Measurements from ENCODE around the gene ID1. TPM values are rescaled to one million over a fixed set of nuclear protein-coding genes. Genes with fewer than 3 reads are reported as not detected.

Gene ID1
- polyA plus RNA-seq, 2 of the 4 experiments (the other 2 are of a cell fraction) = 237 to 432 TPM

DNA sequence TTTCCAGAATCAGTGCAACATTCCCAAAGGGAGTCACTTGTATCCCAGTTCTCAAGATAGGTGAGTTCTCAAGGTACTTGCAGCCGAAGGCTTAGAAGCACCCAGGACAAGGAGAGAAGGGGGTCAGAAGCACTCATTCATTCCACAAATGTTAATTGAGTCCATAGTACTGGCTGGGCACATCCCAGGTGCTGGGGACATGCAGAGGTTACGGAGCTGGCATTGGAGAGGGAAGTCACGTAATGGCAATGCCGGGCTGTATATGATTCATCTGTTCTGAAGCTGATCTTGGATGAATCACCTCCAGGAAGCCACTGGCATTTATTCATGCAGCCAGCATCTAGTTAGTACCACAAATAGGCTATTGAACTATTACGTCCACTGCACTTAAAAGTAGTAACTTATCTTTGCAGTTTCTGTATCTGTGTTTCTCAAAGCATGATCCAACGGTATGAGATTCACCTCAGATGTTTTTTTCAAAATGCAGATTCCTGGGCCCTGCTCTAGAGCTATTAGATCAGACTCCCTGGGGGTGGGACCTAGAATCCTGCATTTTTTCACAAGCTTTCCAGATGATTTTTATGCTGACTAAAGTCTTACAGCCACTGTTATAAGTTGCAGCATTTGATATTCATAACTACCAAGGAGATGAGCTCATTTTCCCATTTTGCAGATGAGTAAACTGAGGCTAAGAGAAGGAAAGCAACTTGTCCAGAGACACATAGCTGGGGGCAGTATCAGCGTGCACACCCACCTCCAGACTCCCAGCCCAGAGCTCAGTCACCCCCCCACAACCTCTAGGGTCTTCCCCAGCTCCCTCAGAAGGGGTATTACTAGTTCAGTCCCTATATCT is 44.1 kb upstream of the ID1 start (continued):
- no peak for TF ChIP-seq SMC3 (IDR thresholded peaks at IDR 0.05)
- TF ChIP-seq RCOR1 (IDR thresholded peaks at IDR 0.05; ENCODE audit: low read depth, low read length) = no peak
- TF ChIP-seq KDM5A (IDR thresholded peaks at IDR 0.05) = no peak
- no peak for TF ChIP-seq PHF8 (IDR thresholded peaks at IDR 0.05; ENCODE audit: borderline replicate concordance, low read depth)
- no peak for TF ChIP-seq REST (IDR thresholded peaks at IDR 0.05)
- peak; percentile 92; the same call in 1 of the 2 replicates for TF ChIP-seq KDM1A (IDR thresholded peaks at IDR 0.05; ENCODE audit: low read depth)
- no peak for TF ChIP-seq ZSCAN20 (CRISPR knock-in tag; IDR thresholded peaks at IDR 0.05)
- no peak for TF ChIP-seq CBX2 (IDR thresholded peaks at IDR 0.05; ENCODE audit: borderline replicate concordance, low read depth)
- TF ChIP-seq FOSB (CRISPR knock-in tag; IDR thresholded peaks at IDR 0.05) = no peak
- TF ChIP-seq POLR2AphosphoS2 (conservative IDR thresholded peaks at IDR 0.05; ENCODE audit: low read length) = no peak; the same call in 1 of the 2 replicates
- no peak for TF ChIP-seq ATOH8 (CRISPR knock-in tag; IDR thresholded peaks at IDR 0.05; ENCODE audit: low read depth)
- TF ChIP-seq BHLHE40 (IDR thresholded peaks at IDR 0.05; ENCODE audit: low read depth, low read length) = no peak
- TF ChIP-seq EP300 (IDR thresholded peaks at IDR 0.05) = peak; percentile 20 to 73; a peak in 3 of 5 replicates
- TF ChIP-seq, protein P1, sequence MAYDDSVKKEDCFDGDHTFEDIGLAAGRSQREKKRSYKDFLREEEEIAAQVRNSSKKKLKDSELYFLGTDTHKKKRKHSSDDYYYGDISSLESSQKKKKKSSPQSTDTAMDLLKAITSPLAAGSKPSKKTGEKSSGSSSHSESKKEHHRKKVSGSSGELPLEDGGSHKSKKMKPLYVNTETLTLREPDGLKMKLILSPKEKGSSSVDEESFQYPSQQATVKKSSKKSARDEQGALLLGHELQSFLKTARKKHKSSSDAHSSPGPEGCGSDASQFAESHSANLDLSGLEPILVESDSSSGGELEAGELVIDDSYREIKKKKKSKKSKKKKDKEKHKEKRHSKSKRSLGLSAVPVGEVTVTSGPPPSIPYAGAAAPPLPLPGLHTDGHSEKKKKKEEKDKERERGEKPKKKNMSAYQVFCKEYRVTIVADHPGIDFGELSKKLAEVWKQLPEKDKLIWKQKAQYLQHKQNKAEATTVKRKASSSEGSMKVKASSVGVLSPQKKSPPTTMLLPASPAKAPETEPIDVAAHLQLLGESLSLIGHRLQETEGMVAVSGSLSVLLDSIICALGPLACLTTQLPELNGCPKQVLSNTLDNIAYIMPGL (CRISPR knock-in tag; IDR thresholded peaks at IDR 0.05; ENCODE audit: borderline replicate concordance) = no peak
- no peak for TF ChIP-seq RAD21 (conservative IDR thresholded peaks at IDR 0.05 in 1 of 2, IDR thresholded peaks at IDR 0.05 in 1 of 2)
- no peak for TF ChIP-seq NR3C1 (IDR thresholded peaks at IDR 0.05)
- TF ChIP-seq ZFP36 (IDR thresholded peaks at IDR 0.05; ENCODE audit: borderline replicate concordance, partially characterized antibody) = no peak
- TF ChIP-seq ESRRA (IDR thresholded peaks at IDR 0.05; ENCODE audit: borderline replicate concordance, low read length) = no peak
- no peak for TF ChIP-seq MAZ (IDR thresholded peaks at IDR 0.05; ENCODE audit: borderline replicate concordance, low read depth, low read length)
- TF ChIP-seq CEBPB (IDR thresholded peaks at IDR 0.05) = no peak
- TF ChIP-seq HOXB13 (CRISPR knock-in tag; IDR thresholded peaks at IDR 0.05; ENCODE audit: low read depth) = peak; percentile 63; the same call in 1 of the 2 replicates
- TF ChIP-seq NFE2L2 (conservative IDR thresholded peaks at IDR 0.05; ENCODE audit: low read length) = no peak

Measured in A549 (cell line).